Stimulated activated CD4-positive, alpha-beta T cell treated with anti-CD3 and anti-CD28 coated beads, Interleukin-15, amount 100 ng/mL, for 1 hour (primary cell): Measurements from ENCODE around the gene CCDC192.

Source experiments
- DNase-seq, 2 donors: peaks; one replicate each; pipeline ENCODE4 v3.0.0-alpha.2; 2020; ENCODE audit warnings: low read depth in 1 of 2, low spot score in 1 of 2

CCDC192 gene

DNA sequence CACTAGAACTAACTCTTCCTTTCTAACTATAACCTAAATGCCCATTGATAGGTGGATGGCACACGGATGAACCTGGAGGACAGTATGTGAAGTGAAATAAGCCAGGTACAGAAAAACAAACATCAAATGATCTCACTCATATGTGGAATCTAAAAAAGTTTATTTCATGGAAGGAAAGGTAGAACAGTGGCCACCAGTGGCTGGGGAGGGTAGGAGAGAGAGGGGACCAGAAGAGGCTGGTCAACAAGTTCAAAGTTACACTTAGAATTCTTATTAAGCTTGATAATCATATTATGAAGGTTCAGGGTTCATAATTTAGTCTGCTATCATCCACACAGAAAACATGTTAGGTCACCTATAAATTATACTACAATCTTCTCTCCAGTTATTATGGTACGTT is 272.8 kb downstream of the CCDC192 start:
- DNase-seq: no peak

DNA sequence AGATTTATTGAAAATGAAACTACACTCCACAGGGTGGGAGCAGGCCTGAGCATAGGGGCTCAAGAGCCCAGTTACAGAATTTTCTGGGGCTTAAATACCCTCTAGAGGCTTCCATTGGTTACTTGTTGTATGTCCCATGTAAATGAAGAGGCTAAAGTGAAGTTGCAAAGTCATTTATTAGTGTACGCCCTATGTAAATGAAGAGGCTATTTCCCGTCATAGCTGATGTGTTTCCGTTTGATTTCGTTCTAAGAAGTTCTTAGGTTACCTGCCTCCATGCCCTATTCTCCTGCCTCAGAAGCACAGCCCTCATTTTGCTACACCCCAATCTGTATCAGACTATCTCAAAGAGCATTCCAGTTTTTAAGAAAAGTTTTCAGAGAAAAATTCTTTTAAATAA is 273.3 kb downstream of the CCDC192 start:
- DNase-seq: no peak

DNA sequence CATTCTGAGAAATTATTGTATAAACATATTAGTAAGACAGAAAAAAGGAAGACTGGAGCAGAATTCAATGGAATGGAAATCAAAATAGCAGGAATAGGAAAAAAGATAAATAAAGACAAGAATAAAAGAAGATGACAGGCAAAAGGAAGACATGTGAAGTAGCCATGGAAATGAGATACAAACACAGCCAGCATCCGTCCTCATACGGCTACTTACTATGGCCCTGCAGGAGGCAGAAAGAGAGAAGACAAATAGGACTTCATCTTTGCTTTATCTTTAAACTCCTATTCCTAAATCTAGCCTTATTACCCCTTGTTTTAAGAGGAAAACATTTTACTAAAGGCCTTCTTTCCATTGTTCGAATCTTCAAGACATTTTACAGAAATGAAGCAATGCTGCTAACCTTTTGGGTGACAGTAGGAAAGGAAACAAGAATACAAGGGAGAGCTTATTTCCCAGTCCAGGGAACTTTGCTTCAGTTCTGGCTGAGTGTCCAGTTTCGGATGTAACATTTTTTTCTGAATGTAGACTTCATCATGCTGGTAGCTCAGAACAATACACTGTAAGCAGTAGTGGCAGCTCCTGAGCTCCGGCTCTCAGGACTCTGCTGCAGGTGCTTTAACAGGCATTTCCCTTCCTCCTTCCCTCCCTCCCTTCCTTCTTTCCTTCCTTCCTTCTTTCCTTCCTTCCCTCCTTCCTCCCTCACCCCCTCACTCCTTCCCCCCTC is 274.0 kb downstream of the CCDC192 start:
- no peak for DNase-seq

DNA sequence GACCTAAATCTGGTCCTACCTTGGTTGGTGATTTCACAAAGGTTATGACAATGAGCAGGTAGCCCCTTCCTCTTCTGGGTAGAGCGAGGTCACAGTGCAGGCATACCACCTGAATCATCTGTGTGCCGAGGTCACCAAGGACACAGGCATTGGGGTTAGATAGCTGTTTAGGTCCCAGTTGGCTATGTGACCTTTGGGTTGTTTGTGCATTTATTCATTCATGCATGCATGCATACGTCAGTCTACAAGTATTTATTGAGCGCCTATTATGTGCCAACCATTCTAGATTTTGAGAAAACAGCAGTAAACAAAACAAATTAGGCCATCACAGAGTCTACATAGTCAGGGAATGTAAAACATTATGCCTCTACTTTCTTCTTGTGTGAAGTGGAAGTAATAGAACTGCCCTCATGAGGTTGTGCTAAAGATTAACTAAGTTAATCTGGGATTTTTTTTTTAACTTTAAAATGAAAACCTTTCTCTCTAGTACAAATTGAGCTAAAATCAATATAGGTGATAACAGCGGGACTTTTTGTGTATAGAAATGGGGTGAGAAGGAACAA is 275.6 kb downstream of the CCDC192 start:
- no peak for DNase-seq

DNA sequence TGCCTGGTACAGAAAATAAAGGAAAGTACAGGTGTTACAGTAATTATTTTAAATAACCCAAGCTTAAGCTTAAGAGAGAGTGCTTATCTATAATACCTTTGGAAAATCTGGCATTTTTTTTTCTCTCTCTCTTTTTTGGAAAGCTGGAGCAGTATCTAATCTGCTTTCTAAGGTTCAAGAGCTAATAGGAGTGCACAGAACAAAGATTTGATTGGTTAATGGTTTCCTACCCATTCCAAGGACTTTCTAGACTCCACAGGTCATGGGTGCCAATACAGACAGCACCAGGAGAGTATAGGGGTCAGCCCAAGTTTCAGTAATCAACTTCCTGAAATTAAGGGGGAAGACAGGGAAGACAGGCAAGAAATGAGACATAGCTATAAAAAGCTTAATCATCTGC is 276.3 kb downstream of the CCDC192 start:
- no peak for DNase-seq

DNA sequence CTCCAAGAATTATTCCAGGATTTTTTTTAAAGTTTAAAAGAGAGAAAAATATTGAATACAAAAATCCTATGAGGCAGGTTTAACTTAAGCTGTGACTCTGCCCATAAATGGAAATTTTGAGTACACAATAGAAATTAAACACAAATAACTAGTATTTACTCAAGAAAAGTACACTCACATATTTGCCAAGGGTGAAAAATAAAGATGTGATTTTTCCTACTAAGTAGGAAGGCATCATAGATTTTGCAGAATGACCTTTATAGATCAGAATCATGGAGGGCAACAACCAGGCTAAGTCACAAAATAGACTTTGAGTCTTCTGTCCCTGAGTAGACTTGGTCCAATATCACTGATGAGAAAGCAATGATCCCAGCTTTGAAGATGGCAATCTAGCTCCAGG is 277.7 kb downstream of the CCDC192 start:
- DNase-seq: no peak

DNA sequence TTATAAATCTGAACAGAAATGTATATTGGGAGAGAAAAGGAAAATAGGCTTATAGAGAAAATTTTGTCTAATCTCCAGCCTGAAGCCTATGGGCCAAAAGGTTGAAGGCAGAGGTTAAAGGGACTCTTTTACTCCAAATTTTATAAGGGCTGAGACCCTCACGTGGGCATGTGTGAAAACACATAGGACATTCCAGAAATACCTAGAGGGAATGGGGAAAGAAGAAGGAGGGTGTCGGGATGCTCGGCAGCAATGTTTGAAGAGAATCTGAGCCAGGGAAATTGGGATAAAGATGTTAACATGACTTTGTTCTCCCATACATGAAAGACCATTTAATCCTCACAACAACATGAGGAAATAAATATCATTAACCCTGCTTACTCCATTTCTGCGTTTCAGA is 278.3 kb downstream of the CCDC192 start:
- no peak for DNase-seq

DNA sequence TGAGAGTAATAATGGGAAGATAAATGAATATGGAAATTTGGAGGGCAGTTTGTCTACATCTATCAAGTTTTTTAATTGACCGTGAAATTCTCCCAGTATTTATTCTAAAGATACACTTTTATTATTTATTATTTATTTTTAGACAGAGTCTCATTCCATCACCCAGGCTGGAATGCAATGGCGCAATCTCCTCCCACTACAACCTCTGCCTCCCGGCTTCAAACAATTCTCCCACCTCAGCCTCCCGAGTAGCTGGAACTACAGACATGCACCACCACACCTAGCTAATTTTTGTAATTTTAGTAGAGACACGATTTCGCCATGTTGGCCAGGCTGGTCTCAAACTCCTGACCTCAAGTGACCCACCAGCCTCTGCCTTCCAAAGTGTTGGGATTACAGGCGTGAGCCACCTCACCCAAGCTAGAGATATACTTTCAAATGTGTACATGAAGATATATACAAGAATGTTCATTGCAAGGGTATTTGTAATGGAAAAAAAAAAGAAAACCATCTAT is 282.7 kb downstream of the CCDC192 start:
- DNase-seq: no peak

DNA sequence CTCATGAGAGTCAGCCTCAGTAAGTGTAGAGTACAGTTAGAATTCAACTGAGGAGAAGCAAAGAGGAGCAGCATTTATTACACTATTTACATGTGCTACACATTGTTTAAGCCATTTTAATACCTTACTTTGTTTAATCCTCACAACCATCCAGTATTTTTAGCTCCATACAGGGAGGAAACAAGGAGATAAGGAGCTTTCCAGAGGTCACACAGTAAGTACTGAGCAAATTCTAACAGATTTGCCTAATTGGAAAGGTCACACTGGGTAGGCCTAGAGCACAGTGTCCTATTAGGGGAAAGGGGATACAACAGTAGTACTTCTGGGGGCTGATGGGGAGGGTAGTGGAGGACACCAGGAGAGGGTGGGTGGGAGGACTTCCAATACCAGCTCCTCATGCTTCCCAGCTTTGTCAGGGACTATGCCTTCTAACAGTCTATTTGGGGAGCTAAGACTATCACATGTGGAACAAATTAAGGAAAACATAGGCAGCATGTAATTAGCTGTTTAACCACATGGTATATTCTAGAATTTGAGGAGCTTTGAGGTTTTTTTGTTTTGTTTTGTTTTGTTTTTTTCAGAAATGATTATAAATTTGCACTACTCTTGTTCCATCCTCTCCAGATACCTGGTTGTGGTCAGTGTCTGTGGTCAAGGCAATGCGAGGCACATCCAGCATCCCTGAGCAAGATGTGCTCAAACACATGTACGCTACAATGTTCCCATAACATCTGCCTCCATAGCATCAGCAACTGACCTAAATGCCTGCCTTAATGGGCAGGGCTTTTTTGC is 284.4 kb downstream of the CCDC192 start:
- DNase-seq: no peak

DNA sequence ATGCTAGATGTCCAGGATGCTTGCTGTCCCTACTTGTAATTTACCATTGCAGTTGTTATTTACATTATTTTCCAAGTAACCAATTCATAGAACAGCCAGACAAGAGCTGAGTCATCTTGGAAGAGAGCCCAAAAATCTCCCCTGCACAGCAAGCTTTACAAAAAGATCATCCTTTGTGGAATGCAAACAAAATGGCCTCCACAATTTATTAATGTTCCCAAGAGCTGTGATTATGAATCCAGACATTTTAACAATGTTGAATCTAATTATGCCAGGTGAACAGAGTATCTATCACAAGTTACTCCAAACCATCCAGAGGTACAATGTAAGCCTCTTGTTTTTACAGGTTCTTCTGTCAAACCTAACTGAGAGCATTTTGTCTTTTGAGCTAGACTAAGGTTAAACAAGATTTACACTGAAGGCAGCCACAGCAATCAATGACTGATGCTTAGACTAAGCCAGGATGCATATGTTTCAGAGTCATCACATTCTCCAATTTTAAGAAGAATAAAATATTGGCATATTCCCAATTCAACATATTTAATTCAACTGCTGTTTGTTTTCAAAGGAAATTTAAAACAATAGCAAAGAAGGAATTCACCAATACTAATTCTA is 285.1 kb downstream of the CCDC192 start:
- no peak for DNase-seq
